ENCODE measurements around the gene PDGFC.

The PDGFC gene

DNA sequence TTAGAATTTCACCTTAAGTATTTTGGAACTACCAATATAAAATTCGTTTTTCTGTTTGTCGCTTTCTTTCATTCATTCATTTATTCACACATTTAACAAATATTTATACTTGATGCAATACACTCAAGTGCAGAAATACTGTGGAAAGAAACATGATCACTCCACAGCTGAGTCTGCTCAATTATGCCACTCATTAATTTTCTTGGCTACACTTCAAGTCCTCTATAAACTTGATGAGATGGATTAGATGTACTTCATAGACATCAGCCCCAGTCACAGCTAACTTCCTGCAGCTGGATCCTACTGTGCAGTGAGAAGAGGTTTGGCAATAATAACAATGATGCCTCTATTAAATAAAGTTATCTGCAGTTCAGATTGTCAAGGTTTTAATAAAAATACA lies 208.1 kb downstream of the PDGFC start:
- no peaks in the 10 kb centered on the region for H3K27me3 Mint-ChIP-seq
- DNase-seq (no peak), ATAC-seq (no peak)
- H3K4me3 Mint-ChIP-seq: no peak overlapping the region
- no peaks in the 10 kb centered on the region for H3K4me1 Mint-ChIP-seq
- no peak overlapping the region for H3K27ac Mint-ChIP-seq
- no peaks in the 10 kb centered on the region for H3K9me3 Mint-ChIP-seq

DNA sequence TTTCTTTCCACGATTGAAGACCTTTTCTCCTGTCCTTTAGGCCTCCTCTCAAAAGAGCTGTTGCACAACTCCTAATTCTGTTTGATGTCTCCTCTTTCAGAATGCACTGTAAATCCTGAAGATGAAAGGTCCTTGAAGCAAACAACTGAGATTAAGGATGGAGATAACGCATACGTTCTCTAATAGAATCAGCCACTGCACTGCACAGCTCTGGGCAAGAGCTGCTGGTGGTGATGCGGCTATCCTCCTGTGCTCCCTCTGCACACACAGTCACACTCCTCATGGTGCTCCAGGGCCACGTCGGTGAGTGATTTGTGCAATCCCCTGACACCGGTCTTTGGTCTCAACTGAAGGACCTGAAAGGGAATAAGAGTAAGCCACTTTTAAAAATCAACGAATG lies 208.7 kb downstream of the PDGFC start:
- DNase-seq: no peak
- H3K27me3 Mint-ChIP-seq: no peaks in the 10 kb centered on the region
- ATAC-seq: no peak
- no peak overlapping the region for H3K27ac Mint-ChIP-seq
- H3K4me1 Mint-ChIP-seq: no peaks in the 10 kb centered on the region
- no peaks in the 10 kb centered on the region for H3K9me3 Mint-ChIP-seq
- no peak overlapping the region for H3K4me3 Mint-ChIP-seq

GRCh38 chr4:156756118-156756517 lies 215.5 kb downstream of the PDGFC start:
- Mint-ChIP-seq H3K27me3 (no peaks in the 10 kb centered on the region), H3K9me3 (peaks cover 4 to 7% of the 10 kb centered on the region in 2 donors)
- no peak for DNase-seq

GRCh38 chr4:156754832-156755570 lies 216.6 kb downstream of the PDGFC start:
- Mint-ChIP-seq H3K4me3 (no peak overlapping the region), H3K27ac (no peak overlapping the region), H3K4me1 (no peaks in the 10 kb centered on the region), H3K27me3 (no peaks in the 10 kb centered on the region), H3K9me3 (peaks cover 7 to 11% of the 10 kb centered on the region in 2 donors)
- no peak for DNase-seq
- no peak for ATAC-seq

More at GRCh38 chr4:156756118-156756517, 215.5 kb downstream of the PDGFC start:
- Mint-ChIP-seq H3K4me1 (no peaks in the 10 kb centered on the region), H3K4me3 (no peak overlapping the region), H3K27ac (no peak overlapping the region)
- ATAC-seq: no peak

GRCh38 chr4:156751486-156751885 lies 220.1 kb downstream of the PDGFC start:
- ATAC-seq (no peak), DNase-seq (no peak)
- no peak overlapping the region for H3K27ac Mint-ChIP-seq
- no peak overlapping the region for H3K4me3 Mint-ChIP-seq
- no peaks in the 10 kb centered on the region for H3K27me3 Mint-ChIP-seq
- H3K4me1 Mint-ChIP-seq: no peaks in the 10 kb centered on the region
- peaks cover 12 to 14% of the 10 kb centered on the region in 2 donors for H3K9me3 Mint-ChIP-seq

- ATAC-seq: no peak
- no peak overlapping the region for H3K4me3 Mint-ChIP-seq
- no peaks in the 10 kb centered on the region for H3K27me3 Mint-ChIP-seq
- no peaks in the 10 kb centered on the region for H3K4me1 Mint-ChIP-seq
- H3K9me3 Mint-ChIP-seq: peaks cover 7% of the 10 kb centered on the region in 2 donors
- H3K27ac Mint-ChIP-seq: no peak overlapping the region
- no peak for DNase-seq
Measured at GRCh38 chr4:156749426-156750403, 221.9 kb downstream of the PDGFC start.

GRCh38 chr4:156746111-156746510 lies 225.5 kb downstream of the PDGFC start:
- Mint-ChIP-seq H3K9me3 (peaks cover 7% of the 10 kb centered on the region in 2 donors), H3K4me3 (no peak overlapping the region), H3K27ac (no peak overlapping the region), H3K4me1 (no peaks in the 10 kb centered on the region), H3K27me3 (no peaks in the 10 kb centered on the region)
- DNase-seq (no peak), ATAC-seq (no peak)

GRCh38 chr4:156738766-156739165 lies 232.8 kb downstream of the PDGFC start:
- no peak overlapping the region for H3K4me3 Mint-ChIP-seq
- H3K9me3 Mint-ChIP-seq: peaks cover 4 to 7% of the 10 kb centered on the region in 2 donors
- H3K4me1 Mint-ChIP-seq: no peaks in the 10 kb centered on the region
- no peak for ATAC-seq
- DNase-seq: no peak
- no peaks in the 10 kb centered on the region for H3K27me3 Mint-ChIP-seq
- no peak overlapping the region for H3K27ac Mint-ChIP-seq

- H3K27ac Mint-ChIP-seq: no peak overlapping the region
- H3K9me3 Mint-ChIP-seq: peaks cover 11 to 24% of the 10 kb centered on the region in 2 donors
- H3K27me3 Mint-ChIP-seq: no peaks in the 10 kb centered on the region
- ATAC-seq (no peak), DNase-seq (no peak)
- H3K4me1 Mint-ChIP-seq: no peaks in the 10 kb centered on the region
- no peak overlapping the region for H3K4me3 Mint-ChIP-seq
Measured at GRCh38 chr4:156734965-156735895, 236.4 kb downstream of the PDGFC start.

DNA sequence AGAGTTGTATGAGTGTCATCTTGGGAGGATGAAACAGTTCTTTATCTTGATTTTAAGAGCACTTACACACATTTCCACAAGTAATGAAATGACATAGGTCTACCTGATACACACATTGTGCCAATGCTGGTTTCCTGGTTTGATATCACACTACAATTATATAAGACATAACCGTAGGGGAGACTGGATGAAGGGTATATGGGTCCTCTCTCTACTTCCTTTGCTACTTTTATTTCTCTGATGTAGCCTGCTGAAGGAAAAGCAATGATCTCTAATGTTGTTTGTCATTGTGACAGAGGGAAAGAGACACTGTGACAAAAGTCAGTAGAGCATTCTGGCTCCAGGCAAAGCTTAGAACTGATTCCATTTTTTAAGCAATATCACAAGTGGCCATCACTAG lies 238.0 kb downstream of the PDGFC start:
- Mint-ChIP-seq H3K4me1 (no peaks in the 10 kb centered on the region), H3K27me3 (no peaks in the 10 kb centered on the region), H3K27ac (no peak overlapping the region), H3K4me3 (no peak overlapping the region), H3K9me3 (peaks cover 11 to 20% of the 10 kb centered on the region in 2 donors)
- DNase-seq (no peak), ATAC-seq (no peak)

- DNase-seq: no peak
- no peak for ATAC-seq
- Mint-ChIP-seq H3K9me3 (peaks cover 11 to 18% of the 10 kb centered on the region in 2 donors), H3K27me3 (no peaks in the 10 kb centered on the region), H3K27ac (no peak overlapping the region), H3K4me3 (no peak overlapping the region), H3K4me1 (no peaks in the 10 kb centered on the region)
Measured at GRCh38 chr4:156732634-156733033, 239.0 kb downstream of the PDGFC start.

- H3K4me3 Mint-ChIP-seq: no peak overlapping the region
Measured at GRCh38 chr4:156729416-156729815, 242.2 kb downstream of the PDGFC start.

DNA sequence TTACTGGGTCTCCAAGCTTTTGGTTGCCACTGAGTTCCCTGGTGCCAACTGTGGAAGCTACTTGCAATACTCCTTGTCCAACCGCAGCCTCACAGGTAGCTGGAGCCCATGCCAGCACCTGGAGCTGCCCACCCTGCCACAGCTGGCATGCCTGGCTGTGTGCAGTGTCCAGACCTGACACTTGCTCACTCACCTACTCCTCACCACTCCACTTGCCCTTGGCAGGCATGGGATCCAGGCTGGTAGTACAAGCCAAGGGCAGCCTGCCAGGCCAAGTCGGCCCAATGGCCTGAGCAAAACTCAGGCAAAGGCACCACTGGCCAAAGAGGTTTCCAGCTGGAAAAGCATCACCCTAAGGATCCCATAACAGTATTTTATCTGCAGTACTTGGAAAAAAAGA lies 246.3 kb downstream of the PDGFC start:
- H3K9me3 Mint-ChIP-seq: no peaks in the 10 kb centered on the region
- no peak for ATAC-seq
- H3K27ac Mint-ChIP-seq: no peak overlapping the region
- H3K4me1 Mint-ChIP-seq: no peaks in the 10 kb centered on the region
- no peak overlapping the region for H3K4me3 Mint-ChIP-seq
- no peaks in the 10 kb centered on the region for H3K27me3 Mint-ChIP-seq
- DNase-seq: no peak

More at GRCh38 chr4:156729416-156729815, 242.2 kb downstream of the PDGFC start:
- H3K27ac Mint-ChIP-seq: no peak overlapping the region
- no peaks in the 10 kb centered on the region for H3K4me1 Mint-ChIP-seq
- DNase-seq: no peak
- ATAC-seq: no peak
- peaks cover 8 to 18% of the 10 kb centered on the region in 2 donors for H3K9me3 Mint-ChIP-seq
- no peaks in the 10 kb centered on the region for H3K27me3 Mint-ChIP-seq

DNA sequence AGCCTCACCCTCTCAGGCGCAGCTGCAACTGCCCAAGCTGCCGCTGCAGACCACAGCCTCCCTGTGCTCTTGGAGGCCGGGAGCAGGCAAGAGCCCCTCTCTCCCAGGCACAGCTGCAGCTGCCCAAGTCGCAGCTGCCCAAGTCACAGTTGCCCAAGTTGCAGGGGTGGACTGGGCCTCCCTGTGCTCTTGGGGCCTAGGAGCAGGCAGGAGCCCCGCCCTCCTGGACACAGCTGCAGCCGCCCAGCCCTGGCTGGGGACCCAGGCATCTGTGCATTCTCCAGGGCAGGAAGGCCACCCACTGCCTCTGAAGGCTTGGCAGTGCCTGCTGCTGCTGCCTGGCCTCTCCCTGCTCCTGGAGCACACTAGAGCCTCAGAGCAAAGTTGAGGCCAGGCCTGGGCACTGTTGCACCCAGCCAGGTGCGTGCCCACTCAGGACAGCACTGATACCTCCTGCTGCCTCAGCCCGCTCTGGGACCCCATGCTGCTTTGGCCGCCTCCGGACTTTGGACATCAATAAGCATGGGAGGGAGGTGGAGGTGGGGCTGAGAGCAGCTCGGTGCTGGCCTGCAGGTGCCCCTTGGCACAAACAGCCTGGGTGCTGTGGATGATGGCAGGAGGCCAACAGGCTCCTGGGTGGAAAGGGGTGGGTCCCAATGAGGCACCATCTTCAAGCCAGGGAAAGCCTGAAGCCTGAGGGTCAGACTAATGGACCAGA lies 247.5 kb downstream of the PDGFC start:
- no peaks in the 10 kb centered on the region for H3K4me1 Mint-ChIP-seq
- DNase-seq (no peak), ATAC-seq (peak; percentile 20)
- H3K27me3 Mint-ChIP-seq: no peaks in the 10 kb centered on the region
- H3K4me3 Mint-ChIP-seq: no peak overlapping the region
- no peaks in the 10 kb centered on the region for H3K9me3 Mint-ChIP-seq
- no peak overlapping the region for H3K27ac Mint-ChIP-seq

- Mint-ChIP-seq H3K27me3 (no peaks in the 10 kb centered on the region), H3K27ac (no peak overlapping the region), H3K9me3 (no peaks in the 10 kb centered on the region), H3K4me1 (no peaks in the 10 kb centered on the region), H3K4me3 (no peak overlapping the region)
- DNase-seq: no peak
- no peak for ATAC-seq
Measured at GRCh38 chr4:156718226-156718625, 253.4 kb downstream of the PDGFC start.

All from stimulated activated naive CD8-positive, alpha-beta T cell treated with anti-CD3 and anti-CD28 coated beads, Interleukin-15, amount 100 ng/mL, for 72 hours (primary cell).